Upper lobe of right lung (tissue), 1 donor: Measurements from ENCODE around the gene NRBF2. TPM values are rescaled to one million over a fixed set of nuclear protein-coding genes. Genes with fewer than 3 reads are reported as not detected.

Source experiments
- ATAC-seq: fragments of 200-7000 bp; cut with Tn5 transposase; one replicate; pipeline ENCODE4 v1.9.1; 2020; ENCODE audit warnings: mild to moderate bottlenecking, moderate library complexity
- DNase-seq: peaks from one replicate; pipeline ENCODE4 v3.0.0-alpha.2; 2020
- H3K27ac ChIP-seq: fragments of 200-600 bp; one replicate; pipeline ENCODE4 v1.8.0; 2022
- H3K27me3 ChIP-seq: fragments of 200-600 bp; one replicate; pipeline ENCODE4 v1.8.0; 2022; ENCODE audit warnings: mild to moderate bottlenecking
- H3K36me3 ChIP-seq: fragments of 200-600 bp; one replicate; pipeline ENCODE4 v1.8.0; 2022
- H3K4me1 ChIP-seq: fragments of 200-600 bp; one replicate; pipeline ENCODE4 v1.8.0; 2022
- H3K4me3 ChIP-seq: fragments of 200-600 bp; one replicate; pipeline ENCODE4 v1.8.0; 2022; ENCODE audit warnings: mild to moderate bottlenecking
- H3K9me3 ChIP-seq: fragments of 200-600 bp; one replicate; pipeline ENCODE4 v1.8.0; 2022
- intact Hi-C: fragments of 100-400 bp; cut with DNase I; formaldehyde crosslinking; loops from one replicate; pipeline ENCODE4 v1.11.0; 2022
- total RNA-seq: library from RNA; stranded (reverse); fragmentation: NEBNext Ultra II Directional; extraction: Animal tissue kit (Norgen Biotek cat#: 25700); gene quantifications from one replicate; pipeline ENCODE4 v1.2.1, GENCODE V29; 2021
- TF ChIP-seq, protein P1 (sequence below): fragments of 200-600 bp; IDR thresholded peaks from one replicate; pipeline ENCODE4 v1.8.0; 2022; ENCODE audit warnings: antibody characterized with exemption
- donor health status: DM: no; HTN: yes; CAD: no; lungs with severe emphysema.

NRBF2 gene
- total RNA-seq, 1 donor from 2014 or later = 20.6 TPM

DNA sequence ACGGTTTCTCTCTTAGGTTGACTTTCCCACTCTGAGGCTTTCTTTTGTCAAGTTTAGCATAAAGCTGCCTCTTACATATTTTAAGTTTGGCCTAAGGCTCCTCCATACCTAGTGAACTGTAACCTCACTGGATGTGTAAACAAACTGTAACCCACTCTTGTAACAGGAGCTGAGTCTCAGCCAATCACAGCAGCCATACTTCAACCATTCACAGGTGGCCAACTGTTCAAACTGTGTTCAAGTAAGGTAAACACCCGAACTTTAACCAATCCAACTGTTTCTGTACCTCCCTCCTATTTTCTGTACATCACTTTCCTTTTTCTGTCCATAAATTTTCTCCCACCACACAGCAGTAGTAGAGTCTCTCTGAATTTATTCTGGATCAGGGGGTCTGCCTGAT, 7.7 kb upstream of the NRBF2 start:
- peaks cover 2% of the 10 kb centered on the region for H3K4me1 ChIP-seq
- intact Hi-C loops = no loop called here
- DNase-seq = no peak
- no peak for ATAC-seq
- H3K9me3 ChIP-seq = no peaks in the 10 kb centered on the region
- TF ChIP-seq, protein P1, sequence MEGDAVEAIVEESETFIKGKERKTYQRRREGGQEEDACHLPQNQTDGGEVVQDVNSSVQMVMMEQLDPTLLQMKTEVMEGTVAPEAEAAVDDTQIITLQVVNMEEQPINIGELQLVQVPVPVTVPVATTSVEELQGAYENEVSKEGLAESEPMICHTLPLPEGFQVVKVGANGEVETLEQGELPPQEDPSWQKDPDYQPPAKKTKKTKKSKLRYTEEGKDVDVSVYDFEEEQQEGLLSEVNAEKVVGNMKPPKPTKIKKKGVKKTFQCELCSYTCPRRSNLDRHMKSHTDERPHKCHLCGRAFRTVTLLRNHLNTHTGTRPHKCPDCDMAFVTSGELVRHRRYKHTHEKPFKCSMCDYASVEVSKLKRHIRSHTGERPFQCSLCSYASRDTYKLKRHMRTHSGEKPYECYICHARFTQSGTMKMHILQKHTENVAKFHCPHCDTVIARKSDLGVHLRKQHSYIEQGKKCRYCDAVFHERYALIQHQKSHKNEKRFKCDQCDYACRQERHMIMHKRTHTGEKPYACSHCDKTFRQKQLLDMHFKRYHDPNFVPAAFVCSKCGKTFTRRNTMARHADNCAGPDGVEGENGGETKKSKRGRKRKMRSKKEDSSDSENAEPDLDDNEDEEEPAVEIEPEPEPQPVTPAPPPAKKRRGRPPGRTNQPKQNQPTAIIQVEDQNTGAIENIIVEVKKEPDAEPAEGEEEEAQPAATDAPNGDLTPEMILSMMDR = no peak
- H3K36me3 ChIP-seq = no peaks in the 10 kb centered on the region
- H3K27ac ChIP-seq = no peak overlapping the region
- no peaks in the 10 kb centered on the region for H3K27me3 ChIP-seq
- H3K4me3 ChIP-seq = no peak overlapping the region

DNA sequence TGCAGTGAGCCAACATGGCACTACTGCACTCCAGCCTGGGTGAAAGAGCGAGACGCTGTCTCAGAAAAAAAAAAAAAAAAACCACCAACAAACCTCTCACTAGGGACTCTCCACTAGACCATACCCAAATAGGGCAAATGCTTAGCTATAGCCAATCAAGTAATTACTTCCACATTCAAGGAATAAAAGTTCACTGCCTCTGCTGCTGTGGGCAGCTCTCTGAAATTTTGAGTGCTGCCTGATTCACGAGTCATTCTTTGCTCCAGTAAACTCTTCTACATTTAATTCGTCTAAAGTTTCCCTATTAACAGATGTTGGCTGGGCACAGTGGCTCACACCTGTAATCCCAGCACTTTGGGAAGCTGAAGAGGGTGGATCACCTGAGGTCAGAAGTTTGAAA, 4.7 kb upstream of the NRBF2 start:
- TF ChIP-seq, protein P1 = no peak
- no peak for ATAC-seq
- Histone ChIP-seq H3K9me3 (no peaks in the 10 kb centered on the region), H3K36me3 (no peaks in the 10 kb centered on the region), H3K4me3 (no peak overlapping the region), H3K4me1 (no peaks in the 10 kb centered on the region), H3K27ac (no peak overlapping the region), H3K27me3 (no peaks in the 10 kb centered on the region)
- intact Hi-C loops = no loop called here
- DNase-seq = no peak

DNA sequence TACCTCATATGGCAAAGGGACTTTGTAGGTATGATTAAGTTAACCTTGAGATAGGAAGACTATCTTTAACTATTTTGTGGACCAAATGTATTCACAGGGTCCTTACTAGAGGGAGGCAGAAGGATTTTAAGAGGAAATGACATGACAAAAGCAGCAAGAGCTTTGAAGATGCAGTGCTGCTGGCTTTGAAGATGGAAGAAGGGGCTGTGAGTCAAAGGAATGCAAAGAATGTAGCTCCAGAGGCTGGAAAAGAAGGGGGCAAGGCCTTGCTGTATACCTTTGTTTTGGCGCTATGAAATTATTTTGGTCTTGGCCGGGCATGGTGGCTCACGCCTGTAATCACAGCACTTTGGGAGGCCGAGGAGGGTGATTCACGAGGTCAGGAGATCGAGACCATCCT, 3.2 kb upstream of the NRBF2 start:
- TF ChIP-seq, protein P1 = no peak
- Histone ChIP-seq H3K36me3 (no peaks in the 10 kb centered on the region), H3K27me3 (no peaks in the 10 kb centered on the region), H3K9me3 (no peaks in the 10 kb centered on the region), H3K4me3 (no peak overlapping the region), H3K27ac (no peak overlapping the region), H3K4me1 (peaks cover 9% of the 10 kb centered on the region)
- DNase-seq = no peak
- no peak for ATAC-seq
- intact Hi-C loops = no loop called here

DNA sequence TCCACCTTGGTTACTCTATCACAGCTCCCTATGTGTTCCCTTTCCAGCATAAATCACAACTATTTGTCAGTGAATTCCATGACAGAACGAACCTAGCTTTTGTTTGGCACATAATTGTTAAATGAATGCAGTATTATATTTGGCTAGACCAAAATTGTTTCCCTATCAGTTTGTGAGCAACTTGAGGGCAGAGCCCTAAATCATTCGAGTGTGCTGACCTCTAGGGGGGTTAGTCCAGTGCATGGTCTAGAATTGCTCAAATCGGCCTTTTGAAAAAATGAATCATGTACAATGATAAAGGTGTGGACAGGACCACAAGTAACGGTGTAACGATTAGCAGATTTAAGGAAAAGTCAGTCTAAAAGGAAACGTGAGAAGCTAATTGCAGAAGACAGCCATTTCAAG, 475 bp upstream of the NRBF2 start:
- H3K4me1 ChIP-seq = peaks cover 21% of the 10 kb centered on the region
- ATAC-seq (no peak), DNase-seq (no peak)
- no peaks in the 10 kb centered on the region for H3K27me3 ChIP-seq
- TF ChIP-seq, protein P1 = no peak
- no peaks in the 10 kb centered on the region for H3K9me3 ChIP-seq
- intact Hi-C loops = no loop called here
- H3K4me3 ChIP-seq = peak overlapping the region; percentile 76
- H3K27ac ChIP-seq = peak overlapping the region; percentile 90
- no peaks in the 10 kb centered on the region for H3K36me3 ChIP-seq

DNA sequence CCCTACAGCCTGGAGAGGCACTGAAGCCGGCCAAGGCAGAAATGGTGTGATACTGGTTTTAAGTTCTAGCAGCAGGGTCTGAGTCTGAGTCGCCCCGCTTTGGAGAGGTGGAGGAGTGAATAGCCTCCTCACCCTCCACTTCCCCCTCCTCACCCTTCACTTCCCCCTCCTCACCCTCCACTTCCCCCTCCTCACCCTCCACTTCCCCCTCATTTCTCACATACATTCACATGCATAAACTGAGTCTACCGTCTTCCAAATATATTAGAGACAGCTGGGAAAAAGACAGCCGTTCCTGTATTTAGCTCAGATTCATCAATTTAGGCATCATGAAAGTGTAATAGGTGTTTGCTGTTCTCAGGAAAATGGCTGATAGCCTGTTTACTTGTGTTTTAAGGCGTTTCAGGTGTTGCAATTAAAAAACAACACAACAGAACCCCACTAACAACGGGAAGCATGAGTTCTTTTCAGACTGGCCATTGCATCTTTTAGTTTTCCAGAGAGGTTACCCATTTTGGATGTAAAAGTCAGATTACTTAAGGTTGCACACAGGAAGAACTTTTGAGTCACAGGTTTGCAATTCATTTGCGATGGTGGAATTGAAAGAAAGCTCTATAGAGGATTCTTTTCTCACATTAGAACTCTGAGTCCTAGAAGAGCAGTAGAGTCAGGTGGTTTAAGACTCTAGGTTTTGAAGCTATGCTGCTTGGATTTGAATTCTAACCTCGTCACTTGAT, 861 bp downstream of the NRBF2 start:
- intact Hi-C loops = no loop called here
- H3K9me3 ChIP-seq = no peaks in the 10 kb centered on the region
- H3K36me3 ChIP-seq = no peaks in the 10 kb centered on the region

More for the DNA sequence above, 861 bp downstream of the NRBF2 start:
- Histone ChIP-seq H3K27ac (peak overlapping the region; percentile 90), H3K4me1 (peaks cover 21% of the 10 kb centered on the region), H3K4me3 (peak overlapping the region; percentile 76), H3K27me3 (no peaks in the 10 kb centered on the region)
- no peak for ATAC-seq
- TF ChIP-seq, protein P1 = no peak
- no peak for DNase-seq
